GM12891 (cell line): Measurements from ENCODE around the gene CDKN2B.

Source experiments
- POLR2A ChIP-seq: IDR thresholded peaks from 2 replicates; pipeline ENCODE4 v1.6.1; 2011; ENCODE audit warnings: low read depth, low read length, control low read depth
- POLR2AphosphoS5 ChIP-seq: IDR thresholded peaks from 2 replicates; pipeline ENCODE4 v1.6.1; 2011; ENCODE audit warnings: low read depth, low read length, control low read depth
- TAF1 ChIP-seq: IDR thresholded peaks from 2 replicates; pipeline ENCODE4 v1.6.1; 2011; ENCODE audit warnings: low read depth, low read length, control low read depth

- TF ChIP-seq POLR2AphosphoS5 (no peak), TAF1 (no peak), POLR2A (no peak)
Observed at GRCh38 chr9:21965401-21965951, 43.6 kb downstream of the CDKN2B start.
